NAMALWA (cell line): ENCODE results near the gene FAM217B.

Experiments used
- DNase-seq: peaks from one replicate; pipeline ENCODE4 v3.0.0-alpha.2; 2015; ENCODE audit warnings: low spot score

Gene FAM217B, protein sequence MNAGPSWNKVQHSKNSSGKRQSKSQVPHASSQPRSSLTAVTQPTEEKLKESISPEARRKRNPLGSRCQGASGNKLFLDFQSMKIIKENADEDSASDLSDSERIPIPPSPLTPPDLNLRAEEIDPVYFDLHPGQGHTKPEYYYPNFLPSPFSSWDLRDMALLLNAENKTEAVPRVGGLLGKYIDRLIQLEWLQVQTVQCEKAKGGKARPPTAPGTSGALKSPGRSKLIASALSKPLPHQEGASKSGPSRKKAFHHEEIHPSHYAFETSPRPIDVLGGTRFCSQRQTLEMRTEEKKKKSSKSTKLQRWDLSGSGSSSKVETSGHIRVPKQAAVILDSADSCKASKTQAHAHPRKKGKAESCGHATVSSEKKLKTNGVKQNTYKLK

DNA sequence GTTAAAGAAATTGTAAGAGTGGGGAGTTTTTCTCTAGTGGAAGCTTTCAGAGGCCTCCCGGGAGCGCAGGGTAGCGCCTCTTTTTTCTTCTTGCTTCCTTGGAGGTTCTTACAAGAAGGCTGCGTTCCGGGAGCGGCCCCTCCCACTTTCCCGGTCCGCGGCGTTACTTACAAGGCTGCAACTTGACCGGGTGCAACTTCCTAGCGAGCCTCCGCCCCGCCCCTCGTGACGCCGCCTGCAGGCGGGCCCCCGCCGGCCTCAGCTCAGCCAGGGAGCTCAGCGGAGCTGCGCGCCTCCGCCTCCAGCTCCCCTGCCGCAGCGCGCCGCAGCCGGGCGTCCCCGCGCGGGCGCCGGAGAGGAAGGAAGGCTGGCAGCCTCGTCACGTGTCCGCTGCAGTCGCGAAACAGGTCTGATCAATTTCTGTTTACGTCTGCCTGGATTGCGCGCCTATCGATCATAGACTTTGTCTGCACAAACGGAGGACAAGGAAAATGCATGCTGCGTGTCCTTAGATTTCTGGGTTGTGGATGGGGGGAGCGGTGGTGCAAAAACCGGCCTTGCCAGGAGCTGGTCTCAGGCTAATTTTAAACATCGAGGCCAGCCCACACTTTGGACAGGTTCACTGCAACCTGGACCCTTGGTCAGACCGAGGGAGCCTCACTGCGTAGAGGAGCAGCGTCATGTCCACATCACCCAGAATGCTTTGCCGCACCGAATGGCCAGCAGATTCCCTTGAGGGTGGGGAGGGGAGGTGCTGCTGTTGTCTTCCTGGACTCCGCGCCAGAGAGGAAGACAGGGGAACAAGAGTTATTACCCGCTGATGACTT is at the start of gene FAM217B, which contains the start of gene PPP1R3D:
Gene FAM217B (plus strand): TSS at position 261 of the 827 bp plus-strand sequence. CDS start 3,555 bp downstream, outside the sequence.
Gene PPP1R3D (minus strand): TSS at position 177 of the 827 bp plus-strand sequence. CDS start 374 bp downstream, outside the sequence.
- peak; percentile 88 for DNase-seq

DNA sequence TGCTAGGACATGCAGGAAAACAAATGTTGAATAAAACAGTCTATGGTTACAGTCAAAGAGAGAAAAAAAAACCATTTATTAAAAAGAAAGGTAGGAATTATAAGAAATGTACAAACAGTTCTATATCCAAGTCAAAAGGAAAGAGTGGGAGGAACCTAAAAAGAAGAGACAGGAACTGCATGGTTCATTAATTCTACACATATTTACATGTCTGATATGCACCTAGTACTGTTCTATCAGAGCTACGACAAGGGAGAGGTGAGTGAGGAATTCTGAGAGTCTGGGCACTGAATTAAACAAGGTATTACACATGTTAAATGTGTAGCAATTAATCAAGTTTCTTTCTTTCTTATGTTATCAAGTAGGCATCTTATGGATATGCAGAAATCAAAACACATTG is 48.6 kb upstream of the FAM217B start:
- DNase-seq, result peak; percentile 3

GRCh38 chr20:59895908-59896307 is 44.3 kb upstream of the FAM217B start:
- no peak for DNase-seq

DNA sequence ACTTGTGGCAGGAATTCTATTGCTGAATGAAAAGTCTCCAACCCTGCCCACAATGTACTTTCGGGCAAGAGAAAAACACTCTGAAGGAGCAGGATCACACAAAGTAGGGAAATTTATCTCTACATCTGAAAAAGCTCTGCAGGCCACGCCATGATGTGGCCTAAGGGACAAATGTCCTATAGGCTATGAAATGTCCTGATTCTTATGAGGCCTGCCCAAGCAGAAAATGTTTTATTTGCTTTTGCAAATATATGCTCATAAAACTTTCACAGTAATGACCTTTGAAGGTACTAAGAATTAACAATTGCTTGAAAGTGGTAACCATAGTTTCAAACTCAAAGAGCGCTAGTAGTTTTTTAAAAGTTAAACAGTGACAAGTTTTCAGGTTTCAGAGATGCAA is 37.7 kb upstream of the FAM217B start:
- DNase-seq, result no peak

DNA sequence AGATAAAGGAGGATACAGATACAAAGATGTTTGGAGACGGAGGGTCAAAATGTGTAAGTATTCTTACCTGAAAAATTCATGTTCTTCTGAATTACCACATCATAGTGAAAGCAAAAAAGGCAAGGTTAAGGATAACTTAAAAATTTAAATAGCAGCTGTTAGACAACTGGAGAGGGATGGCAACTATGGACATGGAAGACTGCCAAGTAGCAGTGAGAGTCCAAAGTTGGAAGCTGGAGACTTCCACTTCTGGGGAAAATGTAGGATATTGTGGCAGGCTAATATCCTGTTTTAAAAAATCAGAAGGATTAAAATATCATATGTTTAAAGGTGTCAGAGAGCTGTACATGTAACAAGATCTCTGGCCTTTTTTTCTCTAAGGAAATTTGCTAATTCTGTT is 36.6 kb upstream of the FAM217B start:
- DNase-seq, result no peak

- no peak for DNase-seq
Measured at GRCh38 chr20:59908855-59909254, 31.3 kb upstream of the FAM217B start.

DNA sequence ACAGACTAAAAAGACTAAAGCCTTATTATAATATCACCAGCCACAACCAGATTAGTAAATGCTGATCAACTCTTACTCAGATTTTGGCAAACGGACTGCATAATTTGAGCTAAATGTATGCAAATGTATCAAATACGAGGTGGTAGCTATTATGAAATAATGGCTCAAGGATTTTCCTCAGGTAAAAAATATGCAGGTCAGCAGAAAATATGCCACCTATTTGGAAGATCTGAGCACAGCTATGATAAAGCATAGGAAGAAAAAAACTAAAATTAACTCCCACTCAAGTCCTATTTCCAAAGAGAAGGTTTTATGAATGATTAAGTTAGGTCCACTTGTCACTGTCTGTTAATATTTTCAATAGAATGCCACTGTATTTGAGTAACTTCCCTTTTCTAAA is 29.1 kb upstream of the FAM217B start:
- no peak for DNase-seq

- peak; percentile 34 for DNase-seq
Measured at GRCh38 chr20:59912609-59913008, 27.6 kb upstream of the FAM217B start.

GRCh38 chr20:59920944-59921343 is 19.2 kb upstream of the FAM217B start:
- DNase-seq, result no peak

DNA sequence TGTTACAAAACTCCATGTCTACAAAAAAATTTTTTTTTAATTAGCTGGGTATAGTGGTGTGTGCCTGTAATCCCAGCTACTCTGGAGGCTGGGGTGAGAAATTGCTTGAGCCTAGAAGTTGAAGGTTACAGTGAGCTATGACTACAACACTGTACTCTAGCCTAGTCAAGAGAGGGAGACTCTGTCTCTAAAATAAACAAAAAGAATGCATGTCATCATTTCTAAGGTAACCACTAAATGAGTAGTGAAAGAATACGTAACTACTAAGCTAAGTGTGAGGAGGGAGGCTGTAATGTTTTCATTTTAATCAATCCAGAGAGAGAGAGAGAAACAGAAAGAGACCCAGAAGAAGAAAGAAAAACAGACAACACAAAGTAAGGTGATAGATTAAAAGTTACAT is 16.7 kb upstream of the FAM217B start:
- DNase-seq, result no peak

DNA sequence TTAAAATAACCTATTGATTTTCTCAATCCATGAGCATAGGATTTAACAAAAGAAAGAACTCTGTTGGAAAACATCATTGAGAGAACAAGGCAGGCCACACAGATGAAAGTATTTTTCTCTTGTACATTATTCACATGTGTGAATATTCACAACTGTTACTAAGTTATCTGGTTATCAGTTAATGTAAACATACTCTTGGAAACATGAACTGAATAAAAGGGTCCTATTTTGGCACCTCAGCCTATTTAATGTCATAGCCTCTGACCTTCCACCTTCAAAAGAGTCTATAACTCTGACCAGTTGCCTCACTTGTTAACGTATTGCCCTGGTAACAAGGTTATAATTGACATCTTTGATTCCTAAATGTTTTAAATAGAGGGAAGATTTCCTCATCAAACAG is 14.8 kb upstream of the FAM217B start:
- DNase-seq, result no peak

- no peak for DNase-seq
Measured at GRCh38 chr20:59925899-59926298, 14.3 kb upstream of the FAM217B start.

GRCh38 chr20:59931511-59932312 is 8.5 kb upstream of the FAM217B start:
- DNase-seq, result no peak

DNA sequence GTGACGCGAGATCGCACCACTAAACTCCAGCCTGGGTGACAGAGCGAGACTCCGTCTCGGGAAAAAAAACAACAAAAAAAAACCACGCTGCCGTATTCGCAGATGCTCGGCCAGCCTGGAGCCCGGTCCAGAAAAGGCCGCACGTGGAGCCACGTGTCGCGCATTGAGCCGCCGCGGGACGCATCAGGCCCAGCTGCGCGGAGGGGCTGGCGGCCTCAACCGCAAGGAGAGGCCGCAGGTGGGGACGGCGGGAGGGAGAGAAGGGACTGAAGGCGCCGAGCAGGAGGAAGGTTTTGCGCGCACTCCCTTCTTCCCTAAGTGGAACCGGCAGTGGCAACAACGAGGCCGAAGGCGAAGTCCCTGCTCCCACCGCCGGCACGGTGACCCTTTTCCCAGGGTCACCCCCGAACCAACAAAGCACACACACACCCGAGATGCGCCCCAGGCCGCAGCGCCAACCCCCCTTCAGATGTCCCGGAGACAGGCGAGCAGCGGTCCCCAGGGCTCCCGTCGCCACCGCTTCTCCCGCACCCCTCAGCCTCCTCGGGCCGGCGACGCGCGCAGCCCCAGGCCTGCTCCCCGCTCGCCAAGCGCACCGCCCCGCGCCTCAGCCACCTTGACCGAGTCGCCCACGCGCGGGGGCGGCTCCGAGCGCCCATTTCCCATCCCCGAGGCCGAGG is 7.4 kb upstream of the FAM217B start:
- no peak for DNase-seq

- DNase-seq, result no peak
Measured at GRCh38 chr20:59933296-59933848, 6.8 kb upstream of the FAM217B start, which contains the start of gene SYCP2. SYCP2 (minus strand) TSS chr20:59933637; CDS start chr20:59922413, 11,224 bp downstream.

GRCh38 chr20:59933849-59934585 is 6.2 kb upstream of the FAM217B start:
- peak; percentile 25 for DNase-seq

GRCh38 chr20:59935457-59936185 is 4.6 kb upstream of the FAM217B start:
- DNase-seq, result no peak

DNA sequence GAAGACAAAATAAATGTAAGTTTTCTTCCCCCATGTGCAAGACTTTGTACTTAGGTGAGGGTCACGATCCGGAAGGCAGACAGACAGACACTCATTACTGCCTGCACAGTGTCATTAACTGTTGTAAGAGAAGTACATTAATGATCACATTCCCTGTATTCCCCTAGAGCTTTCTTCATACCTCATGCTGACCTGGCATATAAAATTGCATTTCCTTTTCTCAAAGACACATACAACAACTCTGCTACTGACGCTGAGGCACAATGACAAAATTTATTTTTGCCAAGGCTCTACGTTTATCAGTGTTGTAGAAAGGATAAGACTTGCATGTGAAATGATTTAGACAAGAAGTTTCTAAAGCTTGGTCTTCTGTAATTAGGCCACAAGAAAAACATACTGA is 3.8 kb upstream of the FAM217B start:
- DNase-seq, result no peak

DNA sequence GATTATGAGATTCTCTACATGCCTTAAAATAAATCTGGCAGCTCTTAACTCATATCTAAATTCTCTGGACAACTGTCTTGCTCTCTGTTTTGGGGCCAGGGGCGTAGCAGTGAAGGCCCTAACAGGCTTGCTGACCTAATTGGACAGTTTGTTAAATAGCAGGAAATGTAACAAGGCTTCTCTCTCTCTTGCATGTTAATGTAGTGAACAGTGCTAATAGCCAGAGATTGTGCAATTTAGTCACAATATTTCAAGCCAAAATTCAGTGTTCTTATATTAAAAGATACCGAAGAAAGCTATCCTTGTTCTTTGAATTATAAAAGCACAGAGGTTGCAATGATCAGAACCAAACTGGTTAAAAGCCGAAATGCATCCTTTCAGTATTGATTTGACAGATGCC is 3.0 kb upstream of the FAM217B start:
- DNase-seq, result no peak

GRCh38 chr20:59938221-59938620 is 2.0 kb upstream of the FAM217B start:
- DNase-seq, result no peak
